ENCODE data around the gene OR2V1.

The OR2V1 gene

GRCh38 chr5:181142054-181142453 is 11.1 kb upstream of the OR2V1 start:
- H3K27me3 ChIP-seq (ENCODE audit: insufficient read depth, poor library complexity, severe bottlenecking): peaks cover 3% of the 10 kb centered on the region
- TF ChIP-seq REST (IDR thresholded peaks at IDR 0.05; ENCODE audit: insufficient replicate concordance, low read depth) (no peak), POLR2AphosphoS5 (IDR thresholded peaks at IDR 0.05; ENCODE audit: low read depth) (no peak), SPI1 (IDR thresholded peaks at IDR 0.05; ENCODE audit: borderline replicate concordance, low read depth) (no peak), GABPA (IDR thresholded peaks at IDR 0.05; ENCODE audit: low read depth) (no peak), CTCF (IDR thresholded peaks at IDR 0.05; ENCODE audit: insufficient read depth, low read length) (no peak)
- no peak for DNase-seq (ENCODE audit: low read depth in 1 of 2, low spot score in 1 of 2)
- no peak overlapping the region for H3K4me3 ChIP-seq (replicated peaks; ENCODE audit: insufficient read depth, low read length)
- H3K27ac ChIP-seq (replicated peaks): no peak overlapping the region

GRCh38 chr5:181140766-181141165 is 9.8 kb upstream of the OR2V1 start:
- no peak for DNase-seq (ENCODE audit: low read depth in 1 of 2, low spot score in 1 of 2)
- TF ChIP-seq POLR2AphosphoS5 (IDR thresholded peaks at IDR 0.05; ENCODE audit: low read depth) (no peak), CTCF (IDR thresholded peaks at IDR 0.05; ENCODE audit: insufficient read depth, low read length) (no peak), SPI1 (IDR thresholded peaks at IDR 0.05; ENCODE audit: borderline replicate concordance, low read depth) (no peak), REST (IDR thresholded peaks at IDR 0.05; ENCODE audit: insufficient replicate concordance, low read depth) (no peak), GABPA (IDR thresholded peaks at IDR 0.05; ENCODE audit: low read depth) (no peak)
- H3K4me3 ChIP-seq (replicated peaks; ENCODE audit: insufficient read depth, low read length): no peak overlapping the region
- H3K27ac ChIP-seq (replicated peaks): no peak overlapping the region
- H3K27me3 ChIP-seq (ENCODE audit: insufficient read depth, poor library complexity, severe bottlenecking): peaks cover 3% of the 10 kb centered on the region

GRCh38 chr5:181138258-181138657 is 7.3 kb upstream of the OR2V1 start:
- Histone ChIP-seq H3K27me3 (ENCODE audit: insufficient read depth, poor library complexity, severe bottlenecking) (peaks cover 6% of the 10 kb centered on the region), H3K4me3 (replicated peaks; ENCODE audit: insufficient read depth, low read length) (no peak overlapping the region), H3K27ac (replicated peaks) (no peak overlapping the region)
- no peak for DNase-seq (ENCODE audit: low read depth in 1 of 2, low spot score in 1 of 2)
- no peak for TF ChIP-seq SPI1 (IDR thresholded peaks at IDR 0.05; ENCODE audit: borderline replicate concordance, low read depth)
- TF ChIP-seq REST (IDR thresholded peaks at IDR 0.05; ENCODE audit: insufficient replicate concordance, low read depth): no peak
- TF ChIP-seq GABPA (IDR thresholded peaks at IDR 0.05; ENCODE audit: low read depth): no peak
- TF ChIP-seq CTCF (IDR thresholded peaks at IDR 0.05; ENCODE audit: insufficient read depth, low read length): no peak
- TF ChIP-seq POLR2AphosphoS5 (IDR thresholded peaks at IDR 0.05; ENCODE audit: low read depth): no peak

All from HL-60 (cell line).